Stimulated activated CD4-positive, alpha-beta T cell treated with anti-CD3 and anti-CD28 coated beads, Interleukin-1b, Interleukin-23, amount 100 ng/mL, for 48 hours (primary cell): ENCODE measurements around the gene EVL.

Experiments used
- DNase-seq: peaks from one replicate; pipeline ENCODE4 v3.0.0-alpha.2; 2020

Gene EVL

DNA sequence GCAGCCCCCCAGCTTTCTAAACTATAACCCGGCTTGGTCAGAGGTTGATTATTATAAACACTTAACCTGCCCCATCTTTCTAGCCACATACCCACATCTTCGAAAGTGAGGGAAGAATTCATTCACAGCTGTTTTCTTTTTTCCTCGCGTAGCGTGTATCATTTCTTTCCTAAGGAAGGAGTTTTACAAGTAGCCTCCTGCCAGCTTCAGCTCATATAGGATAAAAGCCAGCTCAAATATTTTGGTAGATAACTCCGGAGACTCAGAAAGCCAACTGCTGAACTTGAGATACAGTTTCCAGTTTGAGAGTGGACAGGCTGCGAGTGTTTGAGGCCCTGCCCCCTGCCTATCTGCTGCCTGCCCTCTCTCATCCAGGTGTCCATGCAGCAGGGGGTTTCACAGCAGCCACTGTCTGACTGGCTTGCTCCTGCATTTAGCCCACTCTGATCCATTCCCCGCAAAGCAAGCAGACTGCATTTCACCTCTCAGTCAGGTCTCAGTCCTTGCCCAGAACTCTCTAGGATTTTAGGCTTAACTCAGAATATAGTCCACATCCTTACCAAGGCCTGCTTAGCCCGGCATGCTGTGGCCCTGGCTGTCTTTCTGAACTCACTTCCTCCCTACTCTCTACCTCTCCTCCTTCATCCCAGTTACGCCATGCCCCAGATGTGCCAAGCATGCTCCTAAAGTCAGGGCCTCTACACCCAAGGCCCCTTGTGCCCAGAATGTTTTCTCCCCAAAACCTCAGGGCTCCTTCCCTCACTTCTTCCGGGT is 46.9 kb downstream of the EVL start:
- DNase-seq, result no peak

DNA sequence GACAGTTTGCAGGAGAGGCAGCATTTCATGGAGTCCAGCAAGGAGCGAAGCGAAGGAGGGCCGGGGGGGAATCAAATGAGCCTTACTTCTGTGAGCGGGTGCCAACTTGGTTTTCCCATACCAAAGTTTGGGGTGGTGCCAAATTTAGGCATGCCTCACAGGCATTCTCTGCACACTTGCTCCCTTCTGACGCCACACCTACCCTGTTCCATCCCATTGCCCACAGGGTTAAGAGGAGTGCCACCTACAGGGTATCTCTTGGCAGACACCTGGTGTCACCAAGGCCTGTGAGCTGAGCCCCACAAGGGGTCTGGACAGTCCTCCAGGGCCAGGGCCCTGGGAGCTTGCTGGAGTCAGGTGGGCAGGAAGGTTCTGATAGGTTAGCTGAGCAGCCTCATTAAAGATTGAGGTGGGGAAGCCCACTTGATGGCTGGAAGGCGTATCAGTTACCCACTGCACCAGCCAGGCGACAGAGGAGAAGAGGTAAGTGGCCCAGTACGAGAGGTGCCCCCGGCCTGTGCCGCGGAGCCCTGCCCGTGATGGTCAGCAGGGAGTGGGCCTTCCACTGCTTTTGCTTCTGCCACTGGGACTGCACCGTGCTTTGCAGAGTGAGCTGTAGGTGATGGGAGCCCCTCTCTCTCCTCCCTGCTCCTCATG is 49.0 kb downstream of the EVL start:
- DNase-seq, result no peak

DNA sequence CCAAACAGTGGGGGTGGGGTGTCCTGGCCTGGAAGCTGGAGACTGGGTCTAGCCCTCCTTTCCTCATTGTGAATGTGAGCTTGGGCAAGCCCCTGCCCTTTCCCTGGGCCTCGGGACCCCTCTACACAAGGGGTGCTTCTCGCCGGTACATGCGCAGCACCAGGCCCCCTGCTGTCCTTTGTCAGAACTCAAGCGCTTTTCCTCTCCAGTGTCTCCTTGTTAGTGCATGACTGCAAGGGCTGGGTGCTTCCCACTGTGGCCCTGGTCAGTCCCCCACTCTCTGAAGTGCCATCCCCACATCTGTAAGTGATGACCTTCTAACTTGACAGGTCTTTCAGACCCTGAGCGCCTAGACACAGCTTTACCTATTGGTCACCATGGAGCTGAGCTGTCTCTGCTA is 50.0 kb downstream of the EVL start:
- no peak for DNase-seq

GRCh38 chr14:100115726-100116125 is 50.5 kb downstream of the EVL start:
- DNase-seq, result no peak

DNA sequence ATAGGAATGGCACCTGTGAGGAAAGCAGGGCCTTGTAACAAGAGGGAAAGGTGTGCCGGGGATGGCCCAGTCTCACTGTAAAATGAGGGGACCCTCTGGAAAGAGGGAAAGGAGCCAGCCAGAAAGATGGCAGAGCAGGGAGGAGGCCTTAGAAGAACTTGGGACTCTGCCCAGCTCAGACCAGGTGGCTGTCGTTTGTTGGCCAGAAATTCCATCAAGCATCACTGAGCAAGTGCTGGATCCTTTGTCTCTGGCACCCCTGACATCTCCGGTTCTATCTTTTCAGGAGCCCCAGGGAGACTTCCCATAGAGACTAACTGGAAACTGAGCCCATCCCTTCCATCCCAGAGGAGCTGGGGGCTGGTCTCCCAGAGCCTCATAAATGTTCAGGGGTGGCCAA is 50.9 kb downstream of the EVL start:
- no peak for DNase-seq

- DNase-seq, result no peak
Observed at GRCh38 chr14:100117026-100117425, 51.8 kb downstream of the EVL start.

DNA sequence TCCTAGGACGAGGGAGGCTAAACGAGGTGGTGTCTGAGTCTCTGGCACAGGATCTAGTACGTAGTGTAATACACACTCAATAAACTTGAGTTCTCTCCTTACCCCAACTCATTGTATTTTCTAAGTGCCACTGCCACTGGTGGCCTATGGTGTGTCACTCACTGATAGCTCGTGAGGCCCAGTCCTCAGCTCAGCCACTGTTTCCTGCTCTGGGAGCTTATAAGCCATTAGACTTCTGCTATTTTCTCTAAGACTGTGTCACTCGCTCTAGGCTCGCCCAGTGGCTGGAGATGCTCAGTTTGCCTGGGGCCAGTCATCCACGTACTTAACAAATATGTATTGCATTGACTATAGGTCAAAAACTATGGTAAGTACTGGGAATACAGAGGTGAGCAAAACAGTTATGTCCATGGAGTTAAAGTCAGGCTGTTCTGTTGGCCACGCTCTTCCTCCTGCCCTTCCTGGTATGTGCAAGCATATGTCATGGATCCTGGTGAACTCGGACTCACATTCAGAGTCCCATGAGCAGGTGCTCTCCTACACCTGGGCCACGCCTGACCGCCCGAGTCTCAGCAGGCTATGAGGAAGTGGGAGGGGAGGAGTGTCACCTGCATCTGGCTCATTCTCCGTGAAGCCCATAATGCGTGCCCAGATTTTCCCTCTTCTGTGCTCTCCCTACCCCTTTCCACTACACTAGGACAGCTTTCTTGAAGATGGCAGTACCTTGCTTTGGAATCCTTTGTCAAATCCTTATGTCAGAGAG is 52.6 kb downstream of the EVL start:
- no peak for DNase-seq

DNA sequence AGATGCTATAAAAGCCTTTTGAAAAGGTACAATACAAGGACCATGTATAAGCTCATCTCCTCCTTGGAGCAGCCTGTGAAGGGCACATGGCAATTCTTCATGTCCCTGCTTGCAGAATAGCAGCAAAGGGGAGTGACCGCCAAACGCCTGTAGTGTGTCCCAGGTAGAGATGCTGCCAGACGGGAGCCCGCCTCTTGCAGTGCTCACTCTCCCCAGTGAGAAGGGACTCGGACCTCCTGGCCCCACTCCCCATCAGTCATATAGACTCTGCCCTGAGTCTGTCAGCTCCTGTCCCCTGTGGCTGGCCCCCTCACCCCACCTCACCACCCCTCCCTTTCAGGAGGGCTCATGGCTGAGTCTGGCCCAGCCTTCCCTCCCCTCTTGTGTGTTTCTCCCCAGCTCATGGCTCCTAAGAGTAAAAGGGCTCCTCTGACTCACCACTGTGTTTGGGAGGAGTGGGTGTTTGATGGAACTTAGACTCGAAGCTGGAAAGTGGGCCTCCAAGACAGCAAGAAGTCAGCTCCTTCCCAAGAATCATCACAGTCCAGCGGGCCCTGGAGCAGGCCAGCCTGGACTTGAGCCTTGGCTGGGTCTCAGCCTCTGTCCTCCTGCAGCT is 53.3 kb downstream of the EVL start:
- no peak for DNase-seq

DNA sequence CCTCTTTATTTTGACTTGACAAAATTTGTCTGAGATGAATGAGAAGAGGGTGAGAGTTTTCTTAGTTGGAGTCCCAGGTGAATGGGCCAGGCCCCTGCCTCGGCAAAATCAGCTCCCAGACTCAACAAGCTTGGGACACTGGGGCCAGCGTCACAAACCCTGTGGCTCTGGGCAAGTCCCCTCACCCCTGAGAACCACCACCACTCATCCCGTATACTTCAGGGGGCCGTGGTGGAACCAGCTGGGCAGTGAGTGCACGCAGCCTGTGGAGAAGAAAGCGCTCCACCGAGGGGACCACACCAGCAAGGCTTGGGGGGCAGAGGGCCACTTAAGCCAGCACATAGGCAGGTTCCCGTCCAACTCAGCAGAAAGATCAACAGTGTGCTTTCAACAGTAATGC is 54.0 kb downstream of the EVL start:
- DNase-seq, result no peak

DNA sequence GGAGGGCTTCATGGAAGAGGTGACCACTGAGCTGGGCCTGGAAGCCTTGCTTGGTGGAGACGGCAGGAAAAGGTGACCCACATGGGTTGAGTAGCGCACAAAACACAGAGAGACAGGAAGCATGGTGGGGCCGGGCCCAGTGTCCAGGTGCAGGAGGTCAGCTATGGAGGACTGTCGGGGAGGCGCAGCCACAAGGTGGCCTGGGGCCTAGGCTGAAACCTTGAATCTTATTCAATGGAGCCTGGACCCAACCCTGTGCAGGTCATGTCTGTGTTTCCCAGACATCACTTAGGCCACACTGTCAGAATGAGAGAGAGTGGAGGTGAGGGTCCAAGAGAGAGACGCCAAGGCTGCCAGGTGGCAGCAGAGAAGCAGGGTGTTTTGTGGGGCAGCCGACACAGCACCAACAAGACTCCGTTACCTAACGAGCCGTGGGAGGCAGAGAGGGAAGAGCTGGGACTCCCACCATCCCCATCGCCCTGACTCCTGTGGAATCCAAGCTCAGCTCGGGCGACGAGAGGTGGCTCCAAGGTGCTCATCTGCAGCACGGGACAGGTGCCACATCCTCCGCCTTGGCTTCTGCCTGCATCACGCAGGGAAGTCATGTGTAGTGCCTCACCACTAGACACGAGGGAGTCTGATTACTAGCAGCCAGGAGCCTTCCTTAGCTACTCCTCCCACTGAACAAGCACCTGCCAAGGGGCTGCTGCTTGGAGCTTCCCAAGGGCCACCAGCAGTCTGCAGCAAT is 55.5 kb downstream of the EVL start:
- DNase-seq, result no peak

- no peak for DNase-seq
Observed at GRCh38 chr14:100121643-100122480, 56.6 kb downstream of the EVL start.

GRCh38 chr14:100122481-100123223 is 57.4 kb downstream of the EVL start:
- DNase-seq, result no peak

- no peak for DNase-seq
Observed at GRCh38 chr14:100123618-100124017, 58.4 kb downstream of the EVL start.

- DNase-seq, result no peak
Observed at GRCh38 chr14:100124551-100125088, 59.4 kb downstream of the EVL start.

- no peak for DNase-seq
Observed at GRCh38 chr14:100126401-100126800, 61.2 kb downstream of the EVL start.

DNA sequence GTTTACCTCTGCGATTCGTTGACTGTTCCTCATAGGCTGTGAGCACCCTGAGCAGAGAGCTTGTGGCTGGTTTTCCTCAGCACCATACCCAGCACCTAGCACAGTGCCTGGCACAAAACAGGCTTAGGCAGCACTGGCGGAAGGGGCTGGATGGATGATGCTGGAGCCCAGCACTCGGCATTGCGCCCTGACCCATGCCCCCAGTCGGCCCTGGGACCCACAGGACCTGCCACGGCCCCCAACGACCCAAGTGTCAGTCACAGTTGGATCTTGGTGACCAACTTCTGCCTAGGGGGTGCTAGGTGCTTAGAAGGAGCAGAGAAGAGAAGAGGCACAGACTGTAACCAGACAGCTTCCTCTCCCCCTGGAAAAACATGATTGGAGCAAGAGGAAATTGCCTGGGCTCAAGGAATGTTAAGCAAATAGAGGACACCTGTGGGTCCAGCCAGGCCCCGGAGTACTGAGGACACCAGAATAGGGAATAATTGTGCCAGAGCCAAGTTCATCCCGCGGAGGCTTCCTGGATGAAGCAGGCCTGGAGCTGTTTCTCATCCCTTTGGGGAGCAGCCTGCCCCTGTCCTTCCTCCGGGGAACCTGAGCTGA is 62.7 kb downstream of the EVL start:
- no peak for DNase-seq

DNA sequence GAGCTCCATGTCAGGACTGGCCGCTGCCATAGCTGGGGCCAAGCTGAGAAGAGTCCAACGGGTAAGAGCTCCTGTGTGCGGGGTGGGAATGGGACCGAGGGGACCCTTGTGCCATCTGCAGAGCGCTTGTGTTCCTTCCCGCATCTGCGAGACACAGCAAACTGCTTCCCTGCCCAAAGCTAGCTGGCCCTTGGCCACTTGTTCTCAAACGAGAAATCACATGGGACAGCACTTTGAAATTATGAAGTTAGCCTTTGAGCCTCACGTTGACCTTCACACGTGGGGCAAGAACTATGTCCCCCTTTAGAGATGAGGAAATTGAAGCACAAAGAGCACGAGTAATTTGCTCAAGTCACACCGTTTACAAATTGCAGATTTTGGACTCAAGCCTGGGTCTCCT is 63.5 kb downstream of the EVL start:
- DNase-seq, result no peak

- DNase-seq, result no peak
Observed at GRCh38 chr14:100129161-100129589, 64.0 kb downstream of the EVL start.

DNA sequence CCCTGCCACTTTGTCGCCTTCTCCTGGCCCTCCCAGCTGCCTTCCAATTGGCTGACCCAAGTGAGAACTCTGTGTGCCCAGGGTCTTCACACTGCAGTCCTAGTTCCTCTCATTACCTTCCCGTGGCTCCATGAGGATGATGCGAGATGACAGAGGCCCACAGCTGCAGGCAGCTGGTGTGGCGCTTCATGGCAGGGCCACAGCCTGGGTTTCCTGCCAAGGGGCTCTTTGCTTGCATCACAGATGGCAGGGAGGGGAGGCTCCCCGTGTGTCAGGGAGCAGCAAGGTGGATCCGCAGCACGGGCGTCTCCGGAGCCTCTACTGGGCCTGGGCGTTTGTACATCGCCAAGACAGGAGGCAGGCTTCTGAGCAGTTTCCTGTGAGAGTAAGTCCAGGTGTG is 65.3 kb downstream of the EVL start:
- DNase-seq, result no peak

GRCh38 chr14:100131181-100131580 is 66.0 kb downstream of the EVL start:
- no peak for DNase-seq
